ENCODE data around the gene PPP1R14C.

Gene PPP1R14C

GRCh38 chr6:150252714-150253444 lies 110.0 kb downstream of the PPP1R14C start:
- Mint-ChIP-seq H3K27me3 (ENCODE audit: low read depth) (peaks cover 2% of the 10 kb centered on the region), H3K36me3 (ENCODE audit: low read depth) (peaks cover 1% of the 10 kb centered on the region), H3K4me1 (ENCODE audit: low read depth) (peaks cover 44% of the 10 kb centered on the region), H3K4me3 (peak overlapping the region; percentile 8), H3K27ac (peak overlapping the region; percentile 42), H3K9me3 (peaks cover 11% of the 10 kb centered on the region)
- DNase-seq (ENCODE audit: low spot score) = peak; percentile 20

GRCh38 chr6:150253489-150253888 lies 110.6 kb downstream of the PPP1R14C start:
- no peak overlapping the region for H3K27ac Mint-ChIP-seq
- DNase-seq (ENCODE audit: low spot score) = no peak
- H3K36me3 Mint-ChIP-seq (ENCODE audit: low read depth) = peaks cover 1% of the 10 kb centered on the region
- H3K4me3 Mint-ChIP-seq = no peak overlapping the region
- peaks cover 5% of the 10 kb centered on the region for H3K9me3 Mint-ChIP-seq
- peaks cover 44% of the 10 kb centered on the region for H3K4me1 Mint-ChIP-seq (ENCODE audit: low read depth)
- peaks cover 2% of the 10 kb centered on the region for H3K27me3 Mint-ChIP-seq (ENCODE audit: low read depth)

DNA sequence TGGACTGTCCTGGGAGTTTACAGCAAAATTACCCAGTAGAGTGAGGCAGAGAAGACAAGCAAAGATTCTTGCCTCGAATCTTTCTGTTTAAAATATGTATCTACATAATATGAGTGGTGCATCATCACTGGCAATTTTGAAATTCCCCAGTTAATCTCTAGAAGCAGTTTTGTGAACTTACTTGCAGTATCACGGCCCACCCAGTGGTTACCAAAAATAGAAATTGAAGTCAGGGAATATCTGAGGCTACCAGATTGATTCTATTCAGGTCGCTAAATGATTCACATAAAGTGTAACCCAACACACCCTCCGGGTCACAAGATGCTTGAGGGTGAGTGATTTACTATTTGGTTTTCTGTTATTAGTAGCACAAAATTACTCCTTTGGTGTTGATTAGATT lies 111.9 kb downstream of the PPP1R14C start:
- H3K27ac Mint-ChIP-seq = no peak overlapping the region
- H3K4me1 Mint-ChIP-seq (ENCODE audit: low read depth) = peaks cover 44% of the 10 kb centered on the region
- H3K36me3 Mint-ChIP-seq (ENCODE audit: low read depth) = peaks cover 1% of the 10 kb centered on the region
- peaks cover 2% of the 10 kb centered on the region for H3K27me3 Mint-ChIP-seq (ENCODE audit: low read depth)
- peaks cover 8% of the 10 kb centered on the region for H3K9me3 Mint-ChIP-seq
- H3K4me3 Mint-ChIP-seq = no peak overlapping the region
- peak; percentile 44 for DNase-seq (ENCODE audit: low spot score)

DNA sequence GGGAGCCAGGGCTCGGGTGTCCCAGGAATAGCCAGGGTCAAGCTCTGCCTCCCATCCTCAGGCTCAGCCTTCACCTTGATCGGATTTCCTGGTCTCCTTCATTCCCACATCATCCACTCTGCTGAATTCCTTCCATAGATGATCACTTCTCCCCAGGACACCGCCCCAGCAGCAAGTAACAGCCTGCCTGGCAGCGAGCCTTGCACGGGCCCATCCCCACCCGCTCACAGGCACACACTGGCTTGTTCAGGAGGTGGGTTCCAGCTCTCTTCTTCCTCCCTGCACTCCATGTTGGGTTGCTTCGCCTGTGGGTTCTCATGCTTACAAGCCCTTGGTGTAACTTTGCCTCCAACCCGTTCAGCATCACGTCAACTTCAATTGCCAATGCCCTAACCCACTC lies 113.0 kb downstream of the PPP1R14C start:
- peaks cover 8% of the 10 kb centered on the region for H3K9me3 Mint-ChIP-seq
- no peak for DNase-seq (ENCODE audit: low spot score)
- H3K27ac Mint-ChIP-seq = no peak overlapping the region
- H3K4me3 Mint-ChIP-seq = no peak overlapping the region
- H3K27me3 Mint-ChIP-seq (ENCODE audit: low read depth) = peaks cover 5% of the 10 kb centered on the region
- peaks cover 44% of the 10 kb centered on the region for H3K4me1 Mint-ChIP-seq (ENCODE audit: low read depth)
- peaks cover 1% of the 10 kb centered on the region for H3K36me3 Mint-ChIP-seq (ENCODE audit: low read depth)

GRCh38 chr6:150256618-150257272 lies 113.9 kb downstream of the PPP1R14C start:
- H3K9me3 Mint-ChIP-seq = peaks cover 8% of the 10 kb centered on the region
- no peak for DNase-seq (ENCODE audit: low spot score)
- peaks cover 8% of the 10 kb centered on the region for H3K27me3 Mint-ChIP-seq (ENCODE audit: low read depth)
- peaks cover 44% of the 10 kb centered on the region for H3K4me1 Mint-ChIP-seq (ENCODE audit: low read depth)
- no peak overlapping the region for H3K4me3 Mint-ChIP-seq
- no peak overlapping the region for H3K27ac Mint-ChIP-seq
- peaks cover 2% of the 10 kb centered on the region for H3K36me3 Mint-ChIP-seq (ENCODE audit: low read depth)

DNA sequence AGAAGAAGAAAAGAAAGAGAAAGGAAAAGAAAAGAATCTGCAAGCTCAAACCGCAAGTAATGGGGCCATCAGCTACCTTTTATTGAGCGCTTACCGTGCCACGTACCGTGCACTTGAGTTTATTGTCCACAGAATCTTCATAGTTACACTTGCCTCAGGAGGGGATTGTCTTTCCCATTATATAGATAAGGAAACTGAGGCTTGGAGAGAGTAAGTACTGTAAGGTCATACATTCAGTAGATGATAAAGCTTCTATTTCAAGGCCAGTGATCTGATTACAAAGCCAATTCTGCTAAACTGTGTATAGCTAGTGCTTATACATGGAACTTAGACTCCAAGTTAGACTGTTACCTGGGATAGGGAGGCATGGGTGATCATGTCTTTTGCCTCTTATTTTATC lies 115.5 kb downstream of the PPP1R14C start:
- peaks cover 3% of the 10 kb centered on the region for H3K36me3 Mint-ChIP-seq (ENCODE audit: low read depth)
- H3K27me3 Mint-ChIP-seq (ENCODE audit: low read depth) = peaks cover 8% of the 10 kb centered on the region
- no peak overlapping the region for H3K27ac Mint-ChIP-seq
- DNase-seq (ENCODE audit: low spot score) = no peak
- peaks cover 35% of the 10 kb centered on the region for H3K4me1 Mint-ChIP-seq (ENCODE audit: low read depth)
- H3K9me3 Mint-ChIP-seq = peaks cover 8% of the 10 kb centered on the region
- no peak overlapping the region for H3K4me3 Mint-ChIP-seq

- Mint-ChIP-seq H3K27me3 (ENCODE audit: low read depth) (peaks cover 5% of the 10 kb centered on the region), H3K9me3 (peaks cover 8% of the 10 kb centered on the region), H3K4me1 (ENCODE audit: low read depth) (peaks cover 17% of the 10 kb centered on the region), H3K27ac (no peak overlapping the region), H3K4me3 (no peak overlapping the region), H3K36me3 (ENCODE audit: low read depth) (peaks cover 3% of the 10 kb centered on the region)
- no peak for DNase-seq (ENCODE audit: low spot score)
Measured at GRCh38 chr6:150260931-150261330, 118.1 kb downstream of the PPP1R14C start.

GRCh38 chr6:150261997-150262697 lies 119.3 kb downstream of the PPP1R14C start:
- H3K27ac Mint-ChIP-seq = no peak overlapping the region
- no peak for DNase-seq (ENCODE audit: low spot score)
- H3K4me3 Mint-ChIP-seq = no peak overlapping the region
- H3K4me1 Mint-ChIP-seq (ENCODE audit: low read depth) = peaks cover 7% of the 10 kb centered on the region
- peaks cover 5% of the 10 kb centered on the region for H3K27me3 Mint-ChIP-seq (ENCODE audit: low read depth)
- peaks cover 1% of the 10 kb centered on the region for H3K36me3 Mint-ChIP-seq (ENCODE audit: low read depth)
- H3K9me3 Mint-ChIP-seq = peaks cover 8% of the 10 kb centered on the region

GRCh38 chr6:150263765-150264404 lies 121.0 kb downstream of the PPP1R14C start:
- H3K36me3 Mint-ChIP-seq (ENCODE audit: low read depth) = peaks cover 1% of the 10 kb centered on the region
- H3K4me1 Mint-ChIP-seq (ENCODE audit: low read depth) = peaks cover 2% of the 10 kb centered on the region
- DNase-seq (ENCODE audit: low spot score) = peak; percentile 26
- H3K4me3 Mint-ChIP-seq = no peak overlapping the region
- H3K27me3 Mint-ChIP-seq (ENCODE audit: low read depth) = peaks cover 5% of the 10 kb centered on the region
- H3K9me3 Mint-ChIP-seq = peaks cover 4% of the 10 kb centered on the region
- peak overlapping the region; percentile 53 for H3K27ac Mint-ChIP-seq

DNA sequence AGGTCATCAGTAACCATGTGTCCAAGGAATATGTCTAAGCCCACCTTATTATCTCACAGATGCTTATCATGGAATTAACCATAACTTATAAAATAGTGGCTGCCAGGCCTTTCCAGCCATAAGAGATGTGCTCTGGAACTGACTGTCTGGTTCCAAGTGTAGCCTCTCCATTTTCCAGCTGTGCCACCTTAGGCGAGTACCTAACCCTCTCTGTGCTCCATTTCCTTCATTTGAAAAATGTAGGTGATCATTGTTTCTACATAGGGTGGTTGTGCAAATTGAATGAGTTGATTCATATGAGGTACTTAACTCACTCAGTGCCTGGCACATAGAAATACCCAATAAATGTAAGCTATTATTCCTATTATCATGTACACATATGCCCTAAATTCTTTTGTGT lies 123.5 kb downstream of the PPP1R14C start:
- H3K36me3 Mint-ChIP-seq (ENCODE audit: low read depth) = peaks cover 1% of the 10 kb centered on the region
- no peak for DNase-seq (ENCODE audit: low spot score)
- no peak overlapping the region for H3K4me3 Mint-ChIP-seq
- no peak overlapping the region for H3K27ac Mint-ChIP-seq
- H3K27me3 Mint-ChIP-seq (ENCODE audit: low read depth) = no peaks in the 10 kb centered on the region
- H3K4me1 Mint-ChIP-seq (ENCODE audit: low read depth) = peaks cover 2% of the 10 kb centered on the region
- H3K9me3 Mint-ChIP-seq = no peaks in the 10 kb centered on the region

DNA sequence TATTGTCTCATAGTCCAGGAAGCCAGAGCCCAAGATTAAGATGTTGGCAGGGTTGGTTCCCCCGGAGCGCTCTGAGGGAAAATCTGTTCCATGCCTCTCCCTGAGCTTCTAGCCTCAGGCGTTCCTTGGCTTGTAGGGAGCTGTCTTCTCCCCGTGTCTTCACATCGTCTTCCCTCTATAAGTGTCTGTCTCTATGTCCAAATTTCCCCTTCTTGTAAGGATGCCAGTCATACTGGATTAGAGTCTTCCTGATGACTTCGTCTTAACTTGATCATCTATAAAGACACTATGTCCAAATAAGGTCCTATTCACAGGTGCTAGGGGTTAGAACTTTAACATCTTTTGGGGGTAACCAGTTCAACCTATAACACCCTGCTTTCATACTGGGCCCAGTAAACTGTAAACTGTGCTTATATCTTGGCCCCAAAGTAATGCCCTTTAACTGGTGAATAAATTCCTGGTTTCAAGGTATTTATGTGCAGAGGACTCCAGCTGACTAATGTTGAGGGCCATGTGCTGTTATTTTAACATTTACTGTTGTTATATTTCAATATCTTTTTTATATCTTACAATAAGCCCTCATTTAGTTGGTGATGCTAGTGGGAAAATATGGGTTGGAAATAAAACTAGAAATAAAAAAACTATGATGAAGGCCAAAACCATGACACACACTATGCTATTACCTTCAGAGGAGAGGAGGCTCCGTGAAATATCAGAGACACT lies 124.3 kb downstream of the PPP1R14C start:
- no peak for DNase-seq (ENCODE audit: low spot score)
- Mint-ChIP-seq H3K27me3 (ENCODE audit: low read depth) (no peaks in the 10 kb centered on the region), H3K4me1 (ENCODE audit: low read depth) (peaks cover 2% of the 10 kb centered on the region), H3K9me3 (no peaks in the 10 kb centered on the region), H3K4me3 (no peak overlapping the region), H3K27ac (no peak overlapping the region), H3K36me3 (ENCODE audit: low read depth) (no peaks in the 10 kb centered on the region)

- no peaks in the 10 kb centered on the region for H3K9me3 Mint-ChIP-seq
- peaks cover 2% of the 10 kb centered on the region for H3K4me1 Mint-ChIP-seq (ENCODE audit: low read depth)
- peaks cover 5% of the 10 kb centered on the region for H3K27me3 Mint-ChIP-seq (ENCODE audit: low read depth)
- no peak overlapping the region for H3K4me3 Mint-ChIP-seq
- no peak for DNase-seq (ENCODE audit: low spot score)
- H3K36me3 Mint-ChIP-seq (ENCODE audit: low read depth) = no peaks in the 10 kb centered on the region
- H3K27ac Mint-ChIP-seq = no peak overlapping the region
Measured at GRCh38 chr6:150267686-150268561, 125.1 kb downstream of the PPP1R14C start.

Measured in T-helper 2 cell treated with Interferon-gamma antibody and Interleukin-4, amounts not matched to agents 5 μg/mL and 100 μg/mL, for 36 hours (primary cell).